SK-N-SH (cell line): ENCODE data around the gene CCDC93.

Experiments
- EP300 ChIP-seq, 2 experiments: IDR thresholded peaks; 2 replicates each; pipeline versions ENCODE4 v1.4.0 to v1.6.1; 2012; ENCODE audit warnings: borderline replicate concordance in 1 of 2, low read depth in 1 of 2, low read length in 1 of 2
- FOXJ3 ChIP-seq: sonication (generic); formaldehyde crosslinking; IDR thresholded peaks from 2 replicates; pipeline ENCODE4 v1.5.1; 2020; ENCODE audit warnings: mild to moderate bottlenecking, missing genetic modification reagents
- FOXM1 ChIP-seq: IDR thresholded peaks from 2 replicates; pipeline ENCODE4 v1.4.0; 2012; ENCODE audit warnings: low read depth, mild to moderate bottlenecking
- MXI1 ChIP-seq: IDR thresholded peaks from 2 replicates; pipeline ENCODE4 v1.6.1; 2012; ENCODE audit warnings: mild to moderate bottlenecking, low read depth, low read length, improper control_type of control experiment
- POLR2AphosphoS5 ChIP-seq: IDR thresholded peaks from 2 replicates; pipeline ENCODE4 v1.6.1; 2012; ENCODE audit warnings: low read depth, low read length
- TAF1 ChIP-seq: IDR thresholded peaks from 2 replicates; pipeline ENCODE4 v1.6.1; 2012; ENCODE audit warnings: low read depth, mild to moderate bottlenecking, low read length, moderate library complexity, borderline replicate concordance
- TCF12 ChIP-seq: IDR thresholded peaks from 2 replicates; pipeline ENCODE4 v1.4.0; 2012
- TF ChIP-seq, protein P1 (sequence below): fragments of 200-600 bp; sonication (generic); IDR thresholded peaks from 2 replicates; pipeline ENCODE4 v1.6.1; 2017; ENCODE audit warnings: antibody characterized with exemption, mild to moderate bottlenecking, moderate library complexity
- TF ChIP-seq, protein P2 (sequence below): IDR thresholded peaks from 2 replicates; pipeline ENCODE4 v1.4.0; 2012; ENCODE audit warnings: low read depth, borderline replicate concordance
- TF ChIP-seq, protein P3 (sequence below): IDR thresholded peaks from 2 replicates; pipeline ENCODE4 v1.4.0; 2012; ENCODE audit warnings: low read depth, borderline replicate concordance
- TF ChIP-seq, protein P4 (sequence below): fragments of 150-350 bp; IDR thresholded peaks from 2 replicates; pipeline ENCODE4 v1.6.1; 2017; ENCODE audit warnings: antibody characterized with exemption, low read length, low read depth, borderline replicate concordance
- TF ChIP-seq, protein P5 (sequence below): IDR thresholded peaks from 2 replicates; pipeline ENCODE4 v1.6.1; 2012; ENCODE audit warnings: mild to moderate bottlenecking, low read depth, low read length, moderate library complexity

DNA sequence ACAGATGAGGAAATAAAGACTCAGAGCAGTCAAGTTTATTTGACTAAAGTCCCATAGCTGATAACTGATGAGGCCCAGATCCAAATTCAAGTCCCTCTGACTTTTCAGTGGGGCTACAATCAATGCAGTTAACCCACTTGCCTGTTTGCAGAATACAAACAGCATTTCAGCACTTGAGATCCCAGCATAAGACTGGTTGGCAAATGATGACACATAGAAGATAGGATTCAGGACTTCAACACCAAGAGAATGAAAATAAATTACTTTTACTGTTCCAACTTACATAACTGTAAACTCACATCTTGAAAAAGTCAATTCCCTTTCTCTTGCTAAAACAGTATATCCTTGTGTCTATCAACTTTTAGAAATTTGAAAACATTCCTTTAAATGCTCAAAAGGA is 61.2 kb downstream of the CCDC93 start:
- TF ChIP-seq, protein P1, sequence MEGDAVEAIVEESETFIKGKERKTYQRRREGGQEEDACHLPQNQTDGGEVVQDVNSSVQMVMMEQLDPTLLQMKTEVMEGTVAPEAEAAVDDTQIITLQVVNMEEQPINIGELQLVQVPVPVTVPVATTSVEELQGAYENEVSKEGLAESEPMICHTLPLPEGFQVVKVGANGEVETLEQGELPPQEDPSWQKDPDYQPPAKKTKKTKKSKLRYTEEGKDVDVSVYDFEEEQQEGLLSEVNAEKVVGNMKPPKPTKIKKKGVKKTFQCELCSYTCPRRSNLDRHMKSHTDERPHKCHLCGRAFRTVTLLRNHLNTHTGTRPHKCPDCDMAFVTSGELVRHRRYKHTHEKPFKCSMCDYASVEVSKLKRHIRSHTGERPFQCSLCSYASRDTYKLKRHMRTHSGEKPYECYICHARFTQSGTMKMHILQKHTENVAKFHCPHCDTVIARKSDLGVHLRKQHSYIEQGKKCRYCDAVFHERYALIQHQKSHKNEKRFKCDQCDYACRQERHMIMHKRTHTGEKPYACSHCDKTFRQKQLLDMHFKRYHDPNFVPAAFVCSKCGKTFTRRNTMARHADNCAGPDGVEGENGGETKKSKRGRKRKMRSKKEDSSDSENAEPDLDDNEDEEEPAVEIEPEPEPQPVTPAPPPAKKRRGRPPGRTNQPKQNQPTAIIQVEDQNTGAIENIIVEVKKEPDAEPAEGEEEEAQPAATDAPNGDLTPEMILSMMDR = no peak
- no peak for TF ChIP-seq POLR2AphosphoS5
- TF ChIP-seq, protein P2, sequence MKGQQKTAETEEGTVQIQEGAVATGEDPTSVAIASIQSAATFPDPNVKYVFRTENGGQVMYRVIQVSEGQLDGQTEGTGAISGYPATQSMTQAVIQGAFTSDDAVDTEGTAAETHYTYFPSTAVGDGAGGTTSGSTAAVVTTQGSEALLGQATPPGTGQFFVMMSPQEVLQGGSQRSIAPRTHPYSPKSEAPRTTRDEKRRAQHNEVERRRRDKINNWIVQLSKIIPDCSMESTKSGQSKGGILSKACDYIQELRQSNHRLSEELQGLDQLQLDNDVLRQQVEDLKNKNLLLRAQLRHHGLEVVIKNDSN = no peak
- no peak for TF ChIP-seq FOXM1
- TF ChIP-seq FOXJ3 (CRISPR knock-in tag) = no peak
- TF ChIP-seq, protein P3, sequence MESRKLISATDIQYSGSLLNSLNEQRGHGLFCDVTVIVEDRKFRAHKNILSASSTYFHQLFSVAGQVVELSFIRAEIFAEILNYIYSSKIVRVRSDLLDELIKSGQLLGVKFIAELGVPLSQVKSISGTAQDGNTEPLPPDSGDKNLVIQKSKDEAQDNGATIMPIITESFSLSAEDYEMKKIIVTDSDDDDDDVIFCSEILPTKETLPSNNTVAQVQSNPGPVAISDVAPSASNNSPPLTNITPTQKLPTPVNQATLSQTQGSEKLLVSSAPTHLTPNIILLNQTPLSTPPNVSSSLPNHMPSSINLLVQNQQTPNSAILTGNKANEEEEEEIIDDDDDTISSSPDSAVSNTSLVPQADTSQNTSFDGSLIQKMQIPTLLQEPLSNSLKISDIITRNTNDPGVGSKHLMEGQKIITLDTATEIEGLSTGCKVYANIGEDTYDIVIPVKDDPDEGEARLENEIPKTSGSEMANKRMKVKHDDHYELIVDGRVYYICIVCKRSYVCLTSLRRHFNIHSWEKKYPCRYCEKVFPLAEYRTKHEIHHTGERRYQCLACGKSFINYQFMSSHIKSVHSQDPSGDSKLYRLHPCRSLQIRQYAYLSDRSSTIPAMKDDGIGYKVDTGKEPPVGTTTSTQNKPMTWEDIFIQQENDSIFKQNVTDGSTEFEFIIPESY = no peak
- TF ChIP-seq, protein P4, sequence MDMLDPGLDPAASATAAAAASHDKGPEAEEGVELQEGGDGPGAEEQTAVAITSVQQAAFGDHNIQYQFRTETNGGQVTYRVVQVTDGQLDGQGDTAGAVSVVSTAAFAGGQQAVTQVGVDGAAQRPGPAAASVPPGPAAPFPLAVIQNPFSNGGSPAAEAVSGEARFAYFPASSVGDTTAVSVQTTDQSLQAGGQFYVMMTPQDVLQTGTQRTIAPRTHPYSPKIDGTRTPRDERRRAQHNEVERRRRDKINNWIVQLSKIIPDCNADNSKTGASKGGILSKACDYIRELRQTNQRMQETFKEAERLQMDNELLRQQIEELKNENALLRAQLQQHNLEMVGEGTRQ = no peak
- TF ChIP-seq TCF12 = no peak
- TF ChIP-seq, protein P5, sequence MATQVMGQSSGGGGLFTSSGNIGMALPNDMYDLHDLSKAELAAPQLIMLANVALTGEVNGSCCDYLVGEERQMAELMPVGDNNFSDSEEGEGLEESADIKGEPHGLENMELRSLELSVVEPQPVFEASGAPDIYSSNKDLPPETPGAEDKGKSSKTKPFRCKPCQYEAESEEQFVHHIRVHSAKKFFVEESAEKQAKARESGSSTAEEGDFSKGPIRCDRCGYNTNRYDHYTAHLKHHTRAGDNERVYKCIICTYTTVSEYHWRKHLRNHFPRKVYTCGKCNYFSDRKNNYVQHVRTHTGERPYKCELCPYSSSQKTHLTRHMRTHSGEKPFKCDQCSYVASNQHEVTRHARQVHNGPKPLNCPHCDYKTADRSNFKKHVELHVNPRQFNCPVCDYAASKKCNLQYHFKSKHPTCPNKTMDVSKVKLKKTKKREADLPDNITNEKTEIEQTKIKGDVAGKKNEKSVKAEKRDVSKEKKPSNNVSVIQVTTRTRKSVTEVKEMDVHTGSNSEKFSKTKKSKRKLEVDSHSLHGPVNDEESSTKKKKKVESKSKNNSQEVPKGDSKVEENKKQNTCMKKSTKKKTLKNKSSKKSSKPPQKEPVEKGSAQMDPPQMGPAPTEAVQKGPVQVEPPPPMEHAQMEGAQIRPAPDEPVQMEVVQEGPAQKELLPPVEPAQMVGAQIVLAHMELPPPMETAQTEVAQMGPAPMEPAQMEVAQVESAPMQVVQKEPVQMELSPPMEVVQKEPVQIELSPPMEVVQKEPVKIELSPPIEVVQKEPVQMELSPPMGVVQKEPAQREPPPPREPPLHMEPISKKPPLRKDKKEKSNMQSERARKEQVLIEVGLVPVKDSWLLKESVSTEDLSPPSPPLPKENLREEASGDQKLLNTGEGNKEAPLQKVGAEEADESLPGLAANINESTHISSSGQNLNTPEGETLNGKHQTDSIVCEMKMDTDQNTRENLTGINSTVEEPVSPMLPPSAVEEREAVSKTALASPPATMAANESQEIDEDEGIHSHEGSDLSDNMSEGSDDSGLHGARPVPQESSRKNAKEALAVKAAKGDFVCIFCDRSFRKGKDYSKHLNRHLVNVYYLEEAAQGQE = no peak
- no peak for TF ChIP-seq TAF1
- TF ChIP-seq EP300 (IDR thresholded peaks at IDR 0.05; ENCODE audit: borderline replicate concordance in 1 of 2, low read depth in 1 of 2, low read length in 1 of 2) = no peak
- no peak for TF ChIP-seq MXI1
